Choroid plexus epithelial cell (primary cell): ENCODE data around the gene TMEM51.

Source experiments
- DNase-seq: peaks from one replicate; pipeline ENCODE4 v3.0.0-alpha.2; 2010; ENCODE audit warnings: low read depth
- H3K4me3 ChIP-seq: 2 replicates; pipeline ENCODE4 v1.5.1; 2011; ENCODE audit warnings: low read depth, mild to moderate bottlenecking, control low read depth, low read length, moderate library complexity
- TF ChIP-seq, protein P1 (sequence below): conservative IDR thresholded peaks from 2 replicates; pipeline ENCODE4 v1.5.1; 2011; ENCODE audit warnings: low read depth, mild to moderate bottlenecking, control low read depth, inconsistent platforms, low read length, moderate library complexity

TMEM51 gene

DNA sequence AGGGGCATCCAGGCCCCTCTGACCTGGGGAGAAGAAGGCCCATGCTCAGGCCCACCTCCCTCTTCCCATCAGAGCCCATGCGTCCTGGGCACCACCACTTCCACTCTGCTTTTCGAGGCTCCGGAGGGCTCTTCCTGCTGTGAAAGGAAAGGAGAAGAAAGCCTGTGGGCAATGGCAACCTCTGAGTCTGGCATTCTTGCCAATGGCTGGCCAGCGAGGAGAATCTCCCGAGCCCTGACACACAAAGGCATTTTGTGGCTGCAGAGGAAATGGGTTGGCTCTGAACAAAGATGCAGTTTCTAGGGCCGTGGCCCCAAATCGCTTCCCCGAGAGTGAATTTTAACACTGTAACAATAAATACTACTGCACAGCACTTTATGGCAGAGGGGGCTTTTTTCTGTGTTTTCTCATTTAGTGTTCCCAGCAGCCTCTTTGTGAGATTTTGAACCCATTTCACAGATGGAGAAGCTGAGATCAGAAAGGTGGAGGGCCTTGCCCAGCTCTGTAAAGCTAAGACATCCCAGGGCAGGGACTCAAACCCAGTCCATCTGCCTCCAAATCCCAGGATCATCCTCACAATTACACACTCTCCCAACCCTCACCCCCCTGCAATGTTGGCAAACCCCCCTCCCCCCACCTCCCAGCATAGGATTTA, 35.7 kb upstream of the TMEM51 start:
- TF ChIP-seq, protein P1, sequence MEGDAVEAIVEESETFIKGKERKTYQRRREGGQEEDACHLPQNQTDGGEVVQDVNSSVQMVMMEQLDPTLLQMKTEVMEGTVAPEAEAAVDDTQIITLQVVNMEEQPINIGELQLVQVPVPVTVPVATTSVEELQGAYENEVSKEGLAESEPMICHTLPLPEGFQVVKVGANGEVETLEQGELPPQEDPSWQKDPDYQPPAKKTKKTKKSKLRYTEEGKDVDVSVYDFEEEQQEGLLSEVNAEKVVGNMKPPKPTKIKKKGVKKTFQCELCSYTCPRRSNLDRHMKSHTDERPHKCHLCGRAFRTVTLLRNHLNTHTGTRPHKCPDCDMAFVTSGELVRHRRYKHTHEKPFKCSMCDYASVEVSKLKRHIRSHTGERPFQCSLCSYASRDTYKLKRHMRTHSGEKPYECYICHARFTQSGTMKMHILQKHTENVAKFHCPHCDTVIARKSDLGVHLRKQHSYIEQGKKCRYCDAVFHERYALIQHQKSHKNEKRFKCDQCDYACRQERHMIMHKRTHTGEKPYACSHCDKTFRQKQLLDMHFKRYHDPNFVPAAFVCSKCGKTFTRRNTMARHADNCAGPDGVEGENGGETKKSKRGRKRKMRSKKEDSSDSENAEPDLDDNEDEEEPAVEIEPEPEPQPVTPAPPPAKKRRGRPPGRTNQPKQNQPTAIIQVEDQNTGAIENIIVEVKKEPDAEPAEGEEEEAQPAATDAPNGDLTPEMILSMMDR = no peak
- DNase-seq = no peak
- H3K4me3 ChIP-seq = no peak overlapping the region

DNA sequence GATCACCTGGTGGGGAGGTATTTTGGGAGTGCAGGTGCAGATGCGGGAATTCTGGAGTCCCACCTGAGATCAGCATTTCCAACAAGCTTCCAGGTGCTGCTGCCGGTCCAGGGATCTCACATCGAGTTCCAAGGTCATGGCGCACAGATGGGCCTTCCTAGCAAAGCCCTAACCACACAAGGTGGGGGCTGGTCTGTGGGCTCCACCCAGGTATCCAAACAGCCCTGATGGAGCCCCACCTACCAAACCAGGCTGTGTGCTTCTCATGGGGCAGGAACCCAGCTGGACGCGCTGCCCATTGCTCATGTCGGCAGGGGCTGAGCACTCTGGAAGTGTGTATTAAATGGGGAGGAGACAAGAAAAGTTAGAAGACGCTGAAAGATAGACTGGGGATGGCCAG, 35.0 kb upstream of the TMEM51 start:
- TF ChIP-seq, protein P1 = no peak

DNA sequence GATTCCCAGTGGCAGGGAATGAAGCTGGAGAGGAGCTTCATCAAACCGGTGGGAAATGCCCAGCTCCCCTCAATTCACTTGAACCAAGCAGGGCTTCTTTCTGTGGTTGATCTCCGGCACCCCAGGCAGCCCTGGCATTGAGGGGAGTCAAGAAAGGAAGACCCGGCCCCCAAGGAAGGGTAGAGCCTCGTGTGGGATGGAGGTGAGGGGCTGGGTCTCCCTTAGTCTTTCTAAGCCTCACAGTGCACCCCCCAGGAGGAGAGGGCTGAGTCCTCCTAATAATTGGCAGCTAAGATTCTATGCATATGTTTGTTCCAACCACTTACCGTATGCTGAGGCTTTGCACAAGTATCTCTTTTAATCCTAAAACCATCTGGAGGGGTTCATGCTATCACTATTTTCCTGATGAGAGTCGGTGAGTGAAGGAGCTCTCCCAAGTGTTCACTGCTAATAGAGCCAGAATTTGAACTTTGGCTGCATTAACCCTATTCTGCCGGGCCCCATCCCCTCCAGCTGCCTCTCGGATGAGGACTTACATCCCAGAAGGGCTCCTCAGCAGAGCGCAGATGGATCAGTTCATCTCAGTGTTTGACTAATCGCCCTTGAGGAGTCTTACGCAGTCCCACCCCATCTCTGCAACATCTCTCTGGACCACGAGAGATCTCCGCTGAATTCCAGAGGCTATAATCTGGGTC, 33.1 kb upstream of the TMEM51 start:
- no peak for DNase-seq
- TF ChIP-seq, protein P1 = no peak
- H3K4me3 ChIP-seq = no peak overlapping the region

More for the DNA sequence above, 35.0 kb upstream of the TMEM51 start:
- H3K4me3 ChIP-seq = no peak overlapping the region
- no peak for DNase-seq

DNA sequence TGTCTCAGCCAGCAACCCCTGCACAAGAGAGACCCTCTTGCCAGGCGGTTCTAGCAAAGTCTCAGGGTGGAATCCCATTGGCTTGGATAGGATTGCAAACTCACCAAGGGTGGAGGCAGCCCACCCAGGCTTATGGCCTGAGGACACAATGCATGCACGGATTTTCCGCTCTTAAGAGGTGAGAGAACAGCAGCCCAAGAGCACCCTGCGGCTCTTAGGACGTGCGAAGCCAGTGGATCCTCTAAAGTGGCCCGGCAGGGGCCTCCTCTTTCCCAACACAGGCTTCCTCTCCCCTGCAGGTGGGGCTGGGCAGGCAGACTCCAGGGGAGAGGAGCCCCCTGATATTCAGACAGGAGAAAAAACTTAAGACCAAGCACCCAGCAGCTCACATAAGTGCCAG, 31.2 kb upstream of the TMEM51 start:
- H3K4me3 ChIP-seq = no peak overlapping the region
- DNase-seq = no peak
- TF ChIP-seq, protein P1 = no peak

DNA sequence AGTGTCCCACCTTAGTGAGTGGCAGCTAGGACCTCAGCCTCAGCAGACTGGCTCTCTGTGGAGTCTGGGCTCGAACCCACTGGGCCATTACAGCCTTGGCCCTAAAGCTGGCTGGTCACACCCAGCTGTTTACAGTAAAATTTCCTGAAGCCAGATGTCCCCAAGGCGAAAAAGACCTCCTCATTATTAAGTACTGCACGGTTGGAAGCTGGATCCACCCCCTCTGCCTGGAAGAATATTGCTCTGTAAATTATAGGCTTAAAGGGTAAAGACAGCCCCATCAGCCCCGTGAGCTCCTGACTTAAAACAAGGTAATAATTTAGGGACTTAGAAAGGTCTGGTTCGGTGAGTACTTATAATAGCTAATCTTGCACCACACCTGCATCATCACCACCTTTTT, 30.3 kb upstream of the TMEM51 start:
- no peak for DNase-seq
- no peak overlapping the region for H3K4me3 ChIP-seq
- TF ChIP-seq, protein P1 = no peak

DNA sequence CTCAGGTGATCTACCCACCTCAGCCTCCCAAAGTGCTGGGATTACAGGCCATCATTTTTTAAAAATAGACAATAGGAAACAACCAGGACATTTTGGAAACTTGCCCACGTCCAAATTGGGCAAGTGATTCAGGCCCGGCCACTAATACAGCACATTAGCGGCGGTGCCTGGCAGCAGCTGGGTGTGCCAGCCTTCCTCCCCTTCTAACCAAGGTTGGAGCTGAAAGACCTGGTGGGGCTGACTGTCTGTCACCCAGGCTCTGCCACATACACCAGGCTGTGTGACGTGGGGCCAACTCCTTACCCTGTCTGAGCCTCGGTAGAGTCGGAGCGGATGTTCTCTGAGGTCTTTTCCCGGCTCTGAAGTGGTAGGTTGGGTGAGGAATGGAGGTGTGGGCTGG, 29.6 kb upstream of the TMEM51 start:
- no peak for DNase-seq
- TF ChIP-seq, protein P1 = no peak
- no peak overlapping the region for H3K4me3 ChIP-seq
